HCT116 (cell line): ENCODE data around the gene PTPRF. TPM values are rescaled to one million over a fixed set of nuclear protein-coding genes. Genes with fewer than 3 reads are reported as not detected.

Experiments used
- ATAC-seq: fragments of 200-7000 bp; cut with Tn5 transposase; 2 replicates; pipeline ENCODE4 v1.9.1; 2020; ENCODE audit warnings: mild to moderate bottlenecking, moderate library complexity
- BruUV-seq: library from RNA; stranded (reverse); fragments of 400-500 nt; replicated peaks from 2 replicates; lab custom pipeline; 2021; lab: Mats Ljungman, UMichigan
- CTCF ChIA-PET: fragments of 300-600 bp; sonication (Branson Sonifier 250); formaldehyde crosslinking; loops from one replicate; lab custom pipeline; 2021; ENCODE audit warnings: antibody characterized with exemption; lab: Charles Lee
- POLR2A ChIA-PET: fragments of 300-600, 350-600 bp; sonication (Branson Sonifier 250); formaldehyde crosslinking; loops from one replicate; lab custom pipeline; 2021; ENCODE audit warnings: antibody characterized with exemption; lab: Charles Lee
- RAD21 ChIA-PET, 2 experiments: fragments of 300-600 bp; sonication (Branson Sonifier 250); formaldehyde crosslinking; loops; one replicate each; lab custom pipeline; 2023; ENCODE audit warnings: low total read pairs in 2 of 2; ENCODE audit not compliant: uncharacterized antibody in 2 of 2, unreplicated experiment in 2 of 2, low non-redundant PET in 1 of 2; lab: Charles Lee
- DNase-seq: peaks from one replicate; pipeline ENCODE4 v3.0.0-alpha.2; 2010; ENCODE audit warnings: low read depth, low spot score
- H2AFZ ChIP-seq: fragments of 200-600 bp; shearing (Covaris generic), sonication (generic); 2 replicates; pipeline ENCODE4 v1.6.1; 2017; ENCODE audit warnings: low read depth, mixed run types, mixed read lengths, antibody characterized with exemption, low read length; ENCODE audit not compliant: poor library complexity, severe bottlenecking
- H3K27ac ChIP-seq: 2 replicates; pipeline ENCODE4 v1.5.1; 2012; ENCODE audit warnings: low read depth, low read length
- H3K27me3 ChIP-seq: fragments of 200-600 bp; sonication (generic); 2 replicates; pipeline ENCODE4 v1.6.1; 2016; ENCODE audit warnings: mixed run types, low read length, mixed read lengths; ENCODE audit not compliant: insufficient read depth
- H3K36me3 ChIP-seq, 2 experiments: fragments of 200-500 bp in 1 of 2; fragments of 200-600 bp in 1 of 2; sonication (Bioruptor generic) in 1 of 2; sonication (generic) in 1 of 2; 2 replicates each; pipeline versions ENCODE4 v1.5.1 to v1.6.1; 2014 to 2016; ENCODE audit warnings: low read length in 2 of 2, inconsistent platforms in 1 of 2, mixed read lengths in 1 of 2, mixed run types in 1 of 2; ENCODE audit not compliant: insufficient read depth in 2 of 2, control insufficient read depth in 1 of 2
- H3K4me1 ChIP-seq, 2 experiments: fragments of 200-600 bp in 1 of 2; sonication (generic) in 1 of 2; 2 replicates each; pipeline versions ENCODE4 v1.5.1 to v1.6.1; 2012 to 2017; ENCODE audit warnings: low read length in 2 of 2, inconsistent platforms in 1 of 2, mild to moderate bottlenecking in 1 of 2, mixed read lengths in 1 of 2, mixed run types in 1 of 2, moderate library complexity in 1 of 2; ENCODE audit not compliant: insufficient read depth in 2 of 2, control insufficient read depth in 1 of 2
- H3K4me2 ChIP-seq: fragments of 200-600 bp; sonication (generic); 2 replicates; pipeline ENCODE4 v1.6.1; 2017; ENCODE audit warnings: mixed run types, low read length, mixed read lengths
- H3K4me3 ChIP-seq, 2 experiments: fragments of 200-600 bp in 1 of 2; sonication (generic) in 1 of 2; replicated peaks in 1 of 2; 2 replicates each; pipeline ENCODE4 v1.5.1; 2011 to 2016; ENCODE audit warnings: low read length in 2 of 2, control low read depth in 1 of 2, low read depth in 1 of 2, mild to moderate bottlenecking in 1 of 2, mixed read lengths in 1 of 2, mixed run types in 1 of 2
- H3K79me2 ChIP-seq: fragments of 200-600 bp; sonication (generic); 2 replicates; pipeline ENCODE4 v1.6.1; 2017; ENCODE audit warnings: mild to moderate bottlenecking, mixed run types, low read length, moderate library complexity, mixed read lengths; ENCODE audit not compliant: insufficient read depth
- H3K9ac ChIP-seq: fragments of 200-600 bp; sonication (generic); 2 replicates; pipeline ENCODE4 v1.6.1; 2016; ENCODE audit warnings: low read length, mixed read lengths
- H3K9me2 ChIP-seq: fragments of 200-600 bp; sonication (generic), shearing (Covaris generic); 2 replicates; pipeline ENCODE4 v1.6.1; 2017; ENCODE audit warnings: mixed run types, mild to moderate bottlenecking, moderate library complexity; ENCODE audit not compliant: insufficient read depth
- H3K9me3 ChIP-seq, 2 experiments: fragments of 200-500 bp in 1 of 2; fragments of 200-600 bp in 1 of 2; sonication (Bioruptor generic) in 1 of 2; sonication (generic) in 1 of 2; 2 replicates each; pipeline ENCODE4 v1.6.1; 2014 to 2017; ENCODE audit warnings: low read length in 2 of 2, mixed read lengths in 2 of 2, inconsistent platforms in 1 of 2, low read depth in 1 of 2, mild to moderate bottlenecking in 1 of 2, mixed run types in 1 of 2, moderate library complexity in 1 of 2; ENCODE audit not compliant: control insufficient read depth in 1 of 2, insufficient read depth in 1 of 2
- H4K20me1 ChIP-seq: fragments of 200-600 bp; sonication (generic), shearing (Covaris generic); 2 replicates; pipeline ENCODE4 v1.6.1; 2017; ENCODE audit warnings: mixed run types, mild to moderate bottlenecking, moderate library complexity; ENCODE audit not compliant: insufficient read depth
- CBX3 ChIP-seq: IDR thresholded peaks from 2 replicates; pipeline ENCODE4 v1.6.1; 2012; ENCODE audit warnings: low read depth
- CEBPB ChIP-seq: IDR thresholded peaks from 2 replicates; pipeline ENCODE4 v1.6.1; 2012; ENCODE audit warnings: low read depth
- EZH2 ChIP-seq: fragments of 200-600 bp; sonication (generic); IDR thresholded peaks from 2 replicates; pipeline ENCODE4 v1.6.1; 2017; ENCODE audit warnings: antibody characterized with exemption, mixed run types
- EZH2phosphoT487 ChIP-seq: fragments of 200-600 bp; IDR thresholded peaks from 2 replicates; pipeline ENCODE4 v1.6.1; 2018; ENCODE audit warnings: antibody characterized with exemption, borderline replicate concordance
- FOSL1 ChIP-seq: IDR thresholded peaks from 2 replicates; pipeline ENCODE4 v1.6.1; 2012; ENCODE audit warnings: low read depth
- JUND ChIP-seq: IDR thresholded peaks from 2 replicates; pipeline ENCODE4 v1.6.1; 2012
- POLR2A ChIP-seq: IDR thresholded peaks from 2 replicates; pipeline ENCODE4 v1.7.0; 2011; ENCODE audit warnings: borderline replicate concordance; ENCODE audit not compliant: insufficient read depth, insufficient read length; ENCODE audit errors: extremely low read depth
- POLR2AphosphoS5 ChIP-seq: IDR thresholded peaks from 2 replicates; pipeline ENCODE4 v1.6.1; 2011; ENCODE audit warnings: mild to moderate bottlenecking, low read depth, low read length, moderate library complexity
- RAD21 ChIP-seq: IDR thresholded peaks from 2 replicates; pipeline ENCODE4 v1.6.1; 2012; ENCODE audit warnings: low read depth, mild to moderate bottlenecking
- SIN3A ChIP-seq: IDR thresholded peaks from 2 replicates; pipeline ENCODE4 v1.6.1; 2012; ENCODE audit warnings: low read depth
- SP1 ChIP-seq: IDR thresholded peaks from 2 replicates; pipeline ENCODE4 v1.6.1; 2012; ENCODE audit warnings: low read depth
- SRF ChIP-seq: IDR thresholded peaks from 2 replicates; pipeline ENCODE4 v1.6.1; 2012; ENCODE audit warnings: low read depth
- TCF7L2 ChIP-seq: IDR thresholded peaks from 2 replicates; pipeline ENCODE4 v1.7.0; 2011; ENCODE audit warnings: borderline replicate concordance, inconsistent platforms; ENCODE audit not compliant: insufficient read depth, insufficient read length; ENCODE audit errors: extremely low read depth
- YY1 ChIP-seq: IDR thresholded peaks from 2 replicates; pipeline ENCODE4 v1.6.1; 2011; ENCODE audit warnings: low read length, low read depth, moderate library complexity, mild to moderate bottlenecking; ENCODE audit not compliant: insufficient replicate concordance; ENCODE audit errors: extremely low read depth
- ZFX ChIP-seq: fragments of 450-650 bp; IDR thresholded peaks from 2 replicates; pipeline ENCODE4 v1.6.1; 2017
- ZNF274 ChIP-seq: fragments of 200-500 bp; sonication (Bioruptor generic); IDR thresholded peaks from 2 replicates; pipeline ENCODE4 v1.6.1; 2014; ENCODE audit warnings: mild to moderate bottlenecking, low read depth, low read length, inconsistent platforms
- intact Hi-C: fragments of 100-400 bp; cut with micrococcal nuclease; formaldehyde crosslinking; loops from 2 replicates; pipeline ENCODE4 v1.10.0; 2022
- total RNA-seq: library from RNA; stranded (reverse); gene quantifications from one replicate; pipeline ENCODE4 v1.2.1, GENCODE V29; 2021; ENCODE audit not compliant: unreplicated experiment
- TF ChIP-seq, protein P1 (sequence below): IDR thresholded peaks from 2 replicates; pipeline ENCODE4 v1.6.1; 2012; ENCODE audit warnings: low read depth
- TF ChIP-seq, protein P2 (sequence below): IDR thresholded peaks from 2 replicates; pipeline ENCODE4 v1.6.1; 2012
- TF ChIP-seq, protein P3 (sequence below): IDR thresholded peaks from 2 replicates; pipeline ENCODE4 v1.6.1; 2011; ENCODE audit warnings: mild to moderate bottlenecking, low read length, moderate library complexity; ENCODE audit not compliant: insufficient replicate concordance; ENCODE audit errors: extremely low read depth
- TF ChIP-seq, protein P4 (sequence below): IDR thresholded peaks from 2 replicates; pipeline ENCODE4 v1.6.1; 2012

The PTPRF gene
- total RNA-seq, 1 experiment from 2014 or later, result 224 TPM

DNA sequence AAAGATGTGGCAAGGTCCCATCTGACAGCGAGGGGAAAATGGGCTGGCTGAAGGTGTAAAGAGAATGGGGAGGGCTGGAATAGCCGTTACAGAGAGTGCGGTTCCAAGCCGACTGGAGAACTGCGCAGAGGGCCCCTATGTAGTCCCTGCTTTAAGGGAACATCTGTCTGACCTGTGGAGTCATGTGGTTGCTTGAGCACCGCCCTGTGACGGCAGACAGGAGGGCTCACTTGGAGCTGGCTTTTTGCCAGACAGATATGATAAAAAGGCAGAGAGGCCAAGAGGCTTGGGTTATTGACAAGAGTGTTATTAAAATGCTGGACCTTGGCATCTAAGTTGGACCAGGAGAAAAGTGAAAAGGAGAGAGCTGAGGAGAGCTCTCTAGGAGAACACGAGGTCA, 5.9 kb upstream of the PTPRF start:
- Histone ChIP-seq H2AFZ (no peak overlapping the region), H3K27me3 (no peaks in the 10 kb centered on the region), H3K27ac (no peak overlapping the region), H3K36me3 (no peaks in the 10 kb centered on the region), H3K9ac (no peak overlapping the region), H3K4me2 (peak overlapping the region; percentile 67), H3K79me2 (no peaks in the 10 kb centered on the region; the same call in 1 of the 2 replicates), H3K9me2 (no peaks in the 10 kb centered on the region), H3K9me3 (no peaks in the 10 kb centered on the region), H3K4me3 (no peak overlapping the region), H3K4me1 (peaks cover 28 to 73% of the 10 kb centered on the region in 2 experiments), H4K20me1 (no peaks in the 10 kb centered on the region)
- intact Hi-C loops, result loop anchor here (5.0 to 10.0 kb wide), 3 partner anchors 237 to 407 kb away; partner anchors contain the start of gene ARTN
- ChIA-PET RAD21 (no interaction called here), POLR2A (interaction anchor here (1.6 to 2.0 kb wide), 2 partner anchors 126 to 410 kb away, joined by 6 read pairs; partner anchors contain the start of gene KDM4A), CTCF (interaction anchor here (1.0 kb wide), 1 partner anchor 410 kb away, joined by 4 read pairs; no protein-coding TSS in a partner anchor)
- BruUV-seq, result no TSS peak
- DNase-seq (no peak), ATAC-seq (no peak)
- no peak for TF ChIP-seq SRF
- TF ChIP-seq, protein P1, sequence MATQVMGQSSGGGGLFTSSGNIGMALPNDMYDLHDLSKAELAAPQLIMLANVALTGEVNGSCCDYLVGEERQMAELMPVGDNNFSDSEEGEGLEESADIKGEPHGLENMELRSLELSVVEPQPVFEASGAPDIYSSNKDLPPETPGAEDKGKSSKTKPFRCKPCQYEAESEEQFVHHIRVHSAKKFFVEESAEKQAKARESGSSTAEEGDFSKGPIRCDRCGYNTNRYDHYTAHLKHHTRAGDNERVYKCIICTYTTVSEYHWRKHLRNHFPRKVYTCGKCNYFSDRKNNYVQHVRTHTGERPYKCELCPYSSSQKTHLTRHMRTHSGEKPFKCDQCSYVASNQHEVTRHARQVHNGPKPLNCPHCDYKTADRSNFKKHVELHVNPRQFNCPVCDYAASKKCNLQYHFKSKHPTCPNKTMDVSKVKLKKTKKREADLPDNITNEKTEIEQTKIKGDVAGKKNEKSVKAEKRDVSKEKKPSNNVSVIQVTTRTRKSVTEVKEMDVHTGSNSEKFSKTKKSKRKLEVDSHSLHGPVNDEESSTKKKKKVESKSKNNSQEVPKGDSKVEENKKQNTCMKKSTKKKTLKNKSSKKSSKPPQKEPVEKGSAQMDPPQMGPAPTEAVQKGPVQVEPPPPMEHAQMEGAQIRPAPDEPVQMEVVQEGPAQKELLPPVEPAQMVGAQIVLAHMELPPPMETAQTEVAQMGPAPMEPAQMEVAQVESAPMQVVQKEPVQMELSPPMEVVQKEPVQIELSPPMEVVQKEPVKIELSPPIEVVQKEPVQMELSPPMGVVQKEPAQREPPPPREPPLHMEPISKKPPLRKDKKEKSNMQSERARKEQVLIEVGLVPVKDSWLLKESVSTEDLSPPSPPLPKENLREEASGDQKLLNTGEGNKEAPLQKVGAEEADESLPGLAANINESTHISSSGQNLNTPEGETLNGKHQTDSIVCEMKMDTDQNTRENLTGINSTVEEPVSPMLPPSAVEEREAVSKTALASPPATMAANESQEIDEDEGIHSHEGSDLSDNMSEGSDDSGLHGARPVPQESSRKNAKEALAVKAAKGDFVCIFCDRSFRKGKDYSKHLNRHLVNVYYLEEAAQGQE, result no peak
- TF ChIP-seq POLR2A, result no peak
- no peak for TF ChIP-seq EZH2
- TF ChIP-seq SP1, result no peak
- no peak for TF ChIP-seq CEBPB
- TF ChIP-seq, protein P2, sequence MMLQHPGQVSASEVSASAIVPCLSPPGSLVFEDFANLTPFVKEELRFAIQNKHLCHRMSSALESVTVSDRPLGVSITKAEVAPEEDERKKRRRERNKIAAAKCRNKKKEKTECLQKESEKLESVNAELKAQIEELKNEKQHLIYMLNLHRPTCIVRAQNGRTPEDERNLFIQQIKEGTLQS, result no peak
- no peak for TF ChIP-seq CBX3
- TF ChIP-seq RAD21, result no peak
- no peak for TF ChIP-seq FOSL1
- TF ChIP-seq TCF7L2, result no peak
- TF ChIP-seq EZH2phosphoT487, result no peak
- no peak for TF ChIP-seq JUND
- no peak for TF ChIP-seq ZNF274
- no peak for TF ChIP-seq SIN3A
- no peak for TF ChIP-seq YY1
- TF ChIP-seq, protein P3, sequence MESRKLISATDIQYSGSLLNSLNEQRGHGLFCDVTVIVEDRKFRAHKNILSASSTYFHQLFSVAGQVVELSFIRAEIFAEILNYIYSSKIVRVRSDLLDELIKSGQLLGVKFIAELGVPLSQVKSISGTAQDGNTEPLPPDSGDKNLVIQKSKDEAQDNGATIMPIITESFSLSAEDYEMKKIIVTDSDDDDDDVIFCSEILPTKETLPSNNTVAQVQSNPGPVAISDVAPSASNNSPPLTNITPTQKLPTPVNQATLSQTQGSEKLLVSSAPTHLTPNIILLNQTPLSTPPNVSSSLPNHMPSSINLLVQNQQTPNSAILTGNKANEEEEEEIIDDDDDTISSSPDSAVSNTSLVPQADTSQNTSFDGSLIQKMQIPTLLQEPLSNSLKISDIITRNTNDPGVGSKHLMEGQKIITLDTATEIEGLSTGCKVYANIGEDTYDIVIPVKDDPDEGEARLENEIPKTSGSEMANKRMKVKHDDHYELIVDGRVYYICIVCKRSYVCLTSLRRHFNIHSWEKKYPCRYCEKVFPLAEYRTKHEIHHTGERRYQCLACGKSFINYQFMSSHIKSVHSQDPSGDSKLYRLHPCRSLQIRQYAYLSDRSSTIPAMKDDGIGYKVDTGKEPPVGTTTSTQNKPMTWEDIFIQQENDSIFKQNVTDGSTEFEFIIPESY, result no peak
- TF ChIP-seq, protein P4, sequence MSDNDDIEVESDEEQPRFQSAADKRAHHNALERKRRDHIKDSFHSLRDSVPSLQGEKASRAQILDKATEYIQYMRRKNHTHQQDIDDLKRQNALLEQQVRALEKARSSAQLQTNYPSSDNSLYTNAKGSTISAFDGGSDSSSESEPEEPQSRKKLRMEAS, result no peak
- no peak for TF ChIP-seq ZFX
- TF ChIP-seq POLR2AphosphoS5, result no peak
